HT-29 (cell line): Measurements from ENCODE around the gene NTRK3. TPM values are rescaled to one million over a fixed set of nuclear protein-coding genes. Genes with fewer than 3 reads are reported as not detected.

Experiments
- DNase-seq: peaks from one replicate; pipeline ENCODE4 v3.0.0-alpha.2; 2015; ENCODE audit warnings: low spot score
- total RNA-seq: library from RNA; depleted of rRNA; stranded (reverse); fragments of >200 nt; shearing (Covaris generic); gene quantifications from 2 replicates; pipeline ENCODE4 v1.2.3, GENCODE V29; 2014

NTRK3 gene
- total RNA-seq, 1 experiment from 2014 or later, result not detected

- DNase-seq, result peak; percentile 22
Observed at GRCh38 chr15:88258093-88258641, 1.6 kb upstream of the NTRK3 start.

GRCh38 chr15:88257311-88258092, 963 bp upstream of the NTRK3 start:
- DNase-seq, result no peak

GRCh38 chr15:88255484-88256278, 858 bp downstream of the NTRK3 start:
- DNase-seq, result no peak

- DNase-seq, result no peak
Observed at GRCh38 chr15:88255087-88255483, 1.5 kb downstream of the NTRK3 start.

- DNase-seq, result no peak
Observed at GRCh38 chr15:88252441-88252840, 4.1 kb downstream of the NTRK3 start.

GRCh38 chr15:88250826-88251225, 5.7 kb downstream of the NTRK3 start:
- DNase-seq, result no peak

GRCh38 chr15:88249220-88249619, 7.3 kb downstream of the NTRK3 start:
- no peak for DNase-seq

- DNase-seq, result no peak
Observed at GRCh38 chr15:88247914-88248313, 8.6 kb downstream of the NTRK3 start.

- peak; percentile 89 for DNase-seq
Observed at GRCh38 chr15:88246666-88247446, 9.7 kb downstream of the NTRK3 start.

- no peak for DNase-seq
Observed at GRCh38 chr15:88246081-88246480, 10.5 kb downstream of the NTRK3 start.

GRCh38 chr15:88243895-88244787, 12.4 kb downstream of the NTRK3 start:
- DNase-seq, result peak; percentile 61

- no peak for DNase-seq
Observed at GRCh38 chr15:88242586-88243555, 13.7 kb downstream of the NTRK3 start.

- no peak for DNase-seq
Observed at GRCh38 chr15:88241461-88241860, 15.1 kb downstream of the NTRK3 start.

- DNase-seq, result no peak
Observed at GRCh38 chr15:88241060-88241459, 15.5 kb downstream of the NTRK3 start.

GRCh38 chr15:88239594-88239993, 16.9 kb downstream of the NTRK3 start:
- DNase-seq, result no peak

GRCh38 chr15:88238618-88239430, 17.7 kb downstream of the NTRK3 start:
- no peak for DNase-seq

GRCh38 chr15:88234711-88235110, 21.8 kb downstream of the NTRK3 start:
- no peak for DNase-seq

GRCh38 chr15:88233921-88234320, 22.6 kb downstream of the NTRK3 start:
- DNase-seq, result no peak

- DNase-seq, result no peak
Observed at GRCh38 chr15:88232771-88233201, 23.8 kb downstream of the NTRK3 start.
